A549 (cell line): ENCODE data around the gene TAS1R3. TPM values are rescaled to one million over a fixed set of nuclear protein-coding genes. Genes with fewer than 3 reads are reported as not detected.

Experiments
- ATAC-seq, 2 experiments: fragments of 200-7000 bp in 1 of 2; fragments of >200 bp in 1 of 2; cut with Nextera tagmentation in 1 of 2; cut with Tn5 transposase in 1 of 2; 3 replicates each; pipeline versions ENCODE4 v1.8.0 to v1.9.1; 2018 to 2020; ENCODE audit warnings: mild to moderate bottlenecking in 1 of 2, moderate library complexity in 1 of 2
- CTCF ChIA-PET: fragments of 300-600 bp; sonication (Branson Sonifier 250); formaldehyde crosslinking; extraction: SDS; loops from one replicate; lab custom pipeline; 2021; ENCODE audit warnings: antibody characterized with exemption, inconsistent platforms; lab: Yijun Ruan, JAX
- POLR2A ChIA-PET: fragments of 350-600 bp; formaldehyde crosslinking; extraction: SDS; loops from one replicate; lab custom pipeline; 2021; ENCODE audit warnings: antibody characterized with exemption, inconsistent platforms; lab: Yijun Ruan, JAX
- DNase-seq, 2 experiments: peaks; one replicate each; pipeline versions ENCODE4 v3.0.0 to v3.0.0-alpha.2; 2011 to 2016; ENCODE audit warnings: low read depth in 1 of 2, low spot score in 1 of 2
- FAIRE-seq: peaks from 2 replicates; lab custom pipeline; 2011; peaks lifted over from hg19 to GRCh38; lab: Jason Lieb, UNC
- H3K27ac ChIP-seq, 2 experiments: fragments of >200 bp; sonication (Bioruptor Twin); formaldehyde crosslinking; 3 replicates each; pipeline ENCODE4 v1.5.1; 2016 to 2017
- H3K4me1 ChIP-seq: fragments of >200 bp; sonication (Bioruptor Twin); formaldehyde crosslinking; 3 replicates; pipeline ENCODE4 v1.6.1; 2016
- H3K4me2 ChIP-seq: fragments of >200 bp; sonication (Bioruptor Twin); formaldehyde crosslinking; 3 replicates; pipeline ENCODE4 v1.6.1; 2016
- H3K4me3 ChIP-seq: fragments of >200 bp; sonication (Bioruptor Twin); formaldehyde crosslinking; 3 replicates; pipeline ENCODE4 v1.5.1; 2016
- H3K9me3 ChIP-seq: fragments of >200 bp; sonication (Bioruptor Twin); formaldehyde crosslinking; 3 replicates; pipeline ENCODE4 v1.6.1; 2016
- CBX2 ChIP-seq: fragments of 200-600 bp; sonication (generic); IDR thresholded peaks from 2 replicates; pipeline ENCODE4 v1.6.1; 2016; ENCODE audit warnings: low read depth, mild to moderate bottlenecking, borderline replicate concordance
- CEBPB ChIP-seq, 2 experiments: fragments of >200 bp in 1 of 2; sonication (Bioruptor Twin) in 1 of 2; formaldehyde crosslinking in 1 of 2; IDR thresholded peaks; 2 replicates each; pipeline ENCODE4 v1.6.1; 2012 to 2016
- CHD2 ChIP-seq: fragments of 150-350 bp; IDR thresholded peaks from 2 replicates; pipeline ENCODE4 v1.6.1; 2014; ENCODE audit warnings: low read length; ENCODE audit not compliant: partially characterized antibody
- CTCF ChIP-seq: fragments of >200 bp; sonication (Bioruptor Twin); formaldehyde crosslinking; IDR thresholded peaks from 3 replicates; pipeline ENCODE4 v1.5.1; 2016
- ELK1 ChIP-seq: fragments of 150-350 bp; IDR thresholded peaks from 2 replicates; pipeline ENCODE4 v1.6.1; 2014; ENCODE audit warnings: low read depth, mild to moderate bottlenecking, low read length
- EP300 ChIP-seq, 2 experiments: fragments of >200 bp; sonication (Bioruptor Twin); formaldehyde crosslinking; IDR thresholded peaks; 2 replicates in 1 of 2; 3 replicates in 1 of 2; pipeline ENCODE4 v1.6.1; 2016 to 2017
- ESRRA ChIP-seq: fragments of 150-350 bp; IDR thresholded peaks from 2 replicates; pipeline ENCODE4 v1.6.1; 2014; ENCODE audit warnings: mild to moderate bottlenecking, low read length, borderline replicate concordance
- FOSL2 ChIP-seq, 2 experiments: fragments of 450-650 bp in 1 of 2; fragments of >200 bp in 1 of 2; sonication (Bioruptor Twin) in 1 of 2; formaldehyde crosslinking; IDR thresholded peaks; 2 replicates each; pipeline versions ENCODE4 v1.5.0 to v1.6.1; 2016 to 2020; ENCODE audit warnings: mild to moderate bottlenecking in 1 of 2, moderate library complexity in 1 of 2
- GATA3 ChIP-seq: IDR thresholded peaks from 2 replicates; pipeline ENCODE4 v1.6.1; 2012; ENCODE audit warnings: borderline replicate concordance
- HES2 ChIP-seq: fragments of >200 bp; sonication (Bioruptor Twin); formaldehyde crosslinking; IDR thresholded peaks from 2 replicates; pipeline ENCODE4 v1.6.1; 2016
- HMGXB4 ChIP-seq: fragments of 250-450 bp; sonication (Bioruptor Pico); IDR thresholded peaks from 2 replicates; pipeline ENCODE4 v1.5.0; 2021; ENCODE audit warnings: mild to moderate bottlenecking, moderate library complexity, borderline replicate concordance
- JUN ChIP-seq, 2 experiments: fragments of >200 bp; sonication (Bioruptor Twin); formaldehyde crosslinking; IDR thresholded peaks; 2 replicates in 1 of 2; 3 replicates in 1 of 2; pipeline ENCODE4 v1.6.1; 2016 to 2017
- KDM5A ChIP-seq: fragments of 200-600 bp; sonication (generic); IDR thresholded peaks from 2 replicates; pipeline ENCODE4 v1.6.1; 2016; ENCODE audit warnings: antibody characterized with exemption, mild to moderate bottlenecking
- MAX ChIP-seq: IDR thresholded peaks from 2 replicates; pipeline ENCODE4 v1.6.1; 2012
- MYC ChIP-seq: IDR thresholded peaks from 2 replicates; pipeline ENCODE4 v1.6.1; 2012; ENCODE audit warnings: mild to moderate bottlenecking, inconsistent platforms, low read length, improper control_type of control experiment, borderline replicate concordance
- NFE2L2 ChIP-seq: fragments of 150-350 bp; conservative IDR thresholded peaks from 2 replicates; pipeline ENCODE4 v1.6.1; 2014; ENCODE audit warnings: low read length
- NPAS2 ChIP-seq: fragments of 250-450 bp; sonication (Bioruptor Pico); IDR thresholded peaks from 2 replicates; pipeline ENCODE4 v1.8.0; 2022; ENCODE audit warnings: mild to moderate bottlenecking, moderate library complexity, borderline replicate concordance
- PHF8 ChIP-seq: fragments of 200-600 bp; sonication (generic); IDR thresholded peaks from 2 replicates; pipeline ENCODE4 v1.6.1; 2016; ENCODE audit warnings: low read depth, mild to moderate bottlenecking, antibody characterized with exemption, moderate library complexity, borderline replicate concordance
- POLR2A ChIP-seq: IDR thresholded peaks from 2 replicates; pipeline ENCODE4 v1.6.1; 2012; ENCODE audit warnings: mild to moderate bottlenecking, low read length
- POLR2AphosphoS2 ChIP-seq: conservative IDR thresholded peaks from 2 replicates; pipeline ENCODE4 v1.6.1; 2012; ENCODE audit warnings: low read length, improper control_type of control experiment, inconsistent platforms
- RARB ChIP-seq: fragments of 250-450 bp; sonication (Bioruptor Pico); IDR thresholded peaks from 2 replicates; pipeline ENCODE4 v1.8.0; 2021; ENCODE audit warnings: mild to moderate bottlenecking, moderate library complexity
- SREBF2 ChIP-seq: fragments of 450-650 bp; IDR thresholded peaks from 2 replicates; pipeline ENCODE4 v1.6.1; 2014; ENCODE audit warnings: mild to moderate bottlenecking, moderate library complexity
- TFCP2L1 ChIP-seq: fragments of 250-450 bp; sonication (Bioruptor Pico); IDR thresholded peaks from 2 replicates; pipeline ENCODE4 v1.5.0; 2021; ENCODE audit warnings: mild to moderate bottlenecking
- TP53 ChIP-seq: fragments of 250-450 bp; sonication (Bioruptor Pico); IDR thresholded peaks from 2 replicates; pipeline ENCODE4 v1.5.0; 2021; ENCODE audit warnings: mild to moderate bottlenecking, moderate library complexity
- USF2 ChIP-seq: fragments of 450-650 bp; IDR thresholded peaks from 2 replicates; pipeline ENCODE4 v1.6.1; 2014; ENCODE audit warnings: antibody characterized with exemption
- ZC3H11A ChIP-seq: fragments of 450-650 bp; IDR thresholded peaks from 2 replicates; pipeline ENCODE4 v1.6.1; 2014; ENCODE audit warnings: antibody characterized with exemption, mild to moderate bottlenecking
- ZFP36 ChIP-seq: fragments of 450-650 bp; IDR thresholded peaks from 2 replicates; pipeline ENCODE4 v1.6.1; 2014; ENCODE audit warnings: borderline replicate concordance; ENCODE audit not compliant: partially characterized antibody
- ZSCAN20 ChIP-seq: fragments of 250-450 bp; sonication (Bioruptor Pico); IDR thresholded peaks from 2 replicates; pipeline ENCODE4 v1.8.0; 2022; ENCODE audit warnings: mild to moderate bottlenecking, moderate library complexity
- WGBS: methylation state at CpG from one replicate; pipeline ENCODE4 v1.1.6; 2017; ENCODE audit errors: missing lambda C conversion rate; 5-methylcytosine and 5-hydroxymethylcytosine counted together
- polyA plus RNA-seq, 4 experiments: library from polyadenylated mRNA; depleted of rRNA in 3 of 4; stranded (reverse); fragments of >200 nt; fragmentation: RNase III in 1 of 4; extraction: RNeasy Plus Mini Kit Qiagen cat#74134 plus additional on column Dnase treatment in 1 of 4; gene quantifications; 2 replicates in 3 of 4; 3 replicates in 1 of 4; pipeline ENCODE4 v1.2.3, GENCODE V29; 2011 to 2017

Gene TAS1R3
- polyA plus RNA-seq, 2 of the 4 experiments (the other 2 are of a cell fraction): 0.05 to 0.15 TPM

- Histone ChIP-seq H3K27ac (peak overlapping the region in 1 of 2 experiments; percentile 81; a peak in 2 of 6 replicates), H3K4me2 (no peak overlapping the region), H3K4me3 (no peak overlapping the region), H3K4me1 (peaks cover 11% of the 10 kb centered on the region; the same call in 2 of the 3 replicates), H3K9me3 (no peaks in the 10 kb centered on the region)
- FAIRE-seq (no peak), DNase-seq (no peak), ATAC-seq (no peak)
- CTCF ChIA-PET: no interaction called here
- POLR2A ChIA-PET: no interaction called here
- 88% methylated on average over 26 of the region's 35 CpGs for WGBS
- TF ChIP-seq ZFP36 (no peak), KDM5A (no peak), GATA3 (no peak), FOSL2 (IDR thresholded peaks at IDR 0.05) (no peak), FOSL2 (CRISPR knock-in tag; IDR thresholded peaks at IDR 0.05) (no peak), CBX2 (no peak), NFE2L2 (no peak), HES2 (no peak), ELK1 (no peak), CHD2 (no peak), MAX (no peak), ZC3H11A (no peak), TFCP2L1 (CRISPR knock-in tag) (no peak), NPAS2 (CRISPR knock-in tag) (no peak), POLR2AphosphoS2 (no peak)
Measured at GRCh38 chr1:1361233-1361981, 30.3 kb downstream of the TAS1R3 start.

GRCh38 chr1:1361982-1362423 is 30.9 kb downstream of the TAS1R3 start:
- Histone ChIP-seq H3K4me2 (no peak overlapping the region), H3K4me3 (no peak overlapping the region), H3K9me3 (no peaks in the 10 kb centered on the region), H3K4me1 (peaks cover 9% of the 10 kb centered on the region; the same call in 2 of the 3 replicates), H3K27ac (no peak overlapping the region; a peak in 1 of 6 replicates)
- 68% methylated on average over 9 of the region's 13 CpGs for WGBS
- DNase-seq (no peak), ATAC-seq (peak in 1 of 2 experiments; percentile 53; a peak in 3 of 6 replicates), FAIRE-seq (no peak)
- POLR2A ChIA-PET: no interaction called here
- TF ChIP-seq NFE2L2 (no peak), ESRRA (no peak), SREBF2 (no peak), TP53 (CRISPR knock-in tag) (no peak), CTCF (no peak), ZSCAN20 (CRISPR knock-in tag) (no peak)
- CTCF ChIA-PET: interaction anchor here (2.5 kb wide), 1 partner anchor 10 kb away, joined by 14 read pairs; no protein-coding TSS in a partner anchor

GRCh38 chr1:1364266-1364665 is 33.2 kb downstream of the TAS1R3 start:
- H3K4me2 ChIP-seq: no peak overlapping the region
- TF ChIP-seq RARB (no peak), HMGXB4 (CRISPR knock-in tag) (no peak), MYC (no peak), EP300 (IDR thresholded peaks at IDR 0.05) (no peak), POLR2AphosphoS2 (no peak), PHF8 (no peak), CEBPB (IDR thresholded peaks at IDR 0.05) (no peak), POLR2A (no peak), USF2 (no peak), JUN (IDR thresholded peaks at IDR 0.05) (no peak)

More at GRCh38 chr1:1364266-1364665, 33.2 kb downstream of the TAS1R3 start:
- Histone ChIP-seq H3K27ac (no peak overlapping the region), H3K4me3 (no peak overlapping the region), H3K4me1 (peaks cover 9% of the 10 kb centered on the region; the same call in 2 of the 3 replicates), H3K9me3 (no peaks in the 10 kb centered on the region)
- POLR2A ChIA-PET: no interaction called here
- WGBS: 69% methylated on average over 14 of the region's 14 CpGs
- no peak for FAIRE-seq
- DNase-seq: no peak
- ATAC-seq: no peak
- CTCF ChIA-PET: interaction anchor here (1.1 to 2.5 kb wide), 3 partner anchors 8 to 77 kb away, joined by 3 to 14 read pairs (median 3); no protein-coding TSS in a partner anchor
